Endothelial cell of umbilical vein (primary cell): ENCODE data around the gene C3orf85.

Source experiments
- CTCF ChIP-seq, 2 donors: IDR thresholded peaks; 1 replicate in 1 of 2; 2 replicates in 1 of 2; pipeline ENCODE4 v1.5.1; 2011; ENCODE audit warnings: low read length in 2 of 2, mild to moderate bottlenecking in 2 of 2, moderate library complexity in 2 of 2, control low read depth in 1 of 2, inconsistent platforms in 1 of 2, low read depth in 1 of 2; ENCODE audit not compliant: insufficient read depth in 1 of 2; ENCODE audit errors: extremely low read depth in 1 of 2
- EZH2 ChIP-seq: IDR thresholded peaks from 2 replicates; pipeline ENCODE4 v1.6.1; 2012; ENCODE audit warnings: borderline replicate concordance, low read depth, mild to moderate bottlenecking, moderate library complexity, low read length, inconsistent platforms; ENCODE audit not compliant: severe bottlenecking
- JUN ChIP-seq: IDR thresholded peaks from 2 replicates; pipeline ENCODE4 v1.6.1; 2011; ENCODE audit warnings: borderline replicate concordance, low read depth; ENCODE audit not compliant: insufficient read length, insufficient read depth
- MAX ChIP-seq: IDR thresholded peaks from 2 replicates; pipeline ENCODE4 v1.6.1; 2011; ENCODE audit not compliant: insufficient read depth, insufficient read length
- MYC ChIP-seq: IDR thresholded peaks from one replicate; pipeline ENCODE4 v1.6.1; 2011; ENCODE audit warnings: mild to moderate bottlenecking, low read depth, low read length
- POLR2A ChIP-seq: IDR thresholded peaks from 2 replicates; pipeline ENCODE4 v1.6.1; 2012; ENCODE audit warnings: low read depth, mild to moderate bottlenecking, control low read depth, low read length
- POLR2AphosphoS5 ChIP-seq: IDR thresholded peaks from 2 replicates; pipeline ENCODE4 v1.6.1; 2012; ENCODE audit warnings: low read depth, mild to moderate bottlenecking, control low read depth, low read length, moderate library complexity; ENCODE audit not compliant: insufficient read depth

- no peak for TF ChIP-seq CTCF (IDR thresholded peaks at IDR 0.05; ENCODE audit: extremely low read depth in 1 of 2, insufficient read depth in 1 of 2, low read depth in 1 of 2, low read length in 2 of 2)
- no peak for TF ChIP-seq POLR2A
- no peak for TF ChIP-seq POLR2AphosphoS5
- no peak for TF ChIP-seq MAX
- no peak for TF ChIP-seq MYC
- no peak for TF ChIP-seq EZH2
- no peak for TF ChIP-seq JUN
Observed at GRCh38 chr3:109175411-109175810, 38.9 kb downstream of the C3orf85 start.
